Mesothelial cell of epicardium (in vitro differentiated cells): ENCODE data around the gene APP. TPM values are rescaled to one million over a fixed set of nuclear protein-coding genes. Genes with fewer than 3 reads are reported as not detected.
"Not testable (repeated sequence)": the region's sequence is repeated elsewhere in the genome, so short reads cannot be mapped to it uniquely, and the experiment has no call there.

ENCODE experiments used
- DNase-seq, 2 experiments: peaks; one replicate each; pipeline ENCODE4 v3.0.0; 2021; ENCODE audit warnings: low spot score in 2 of 2; ENCODE audit not compliant: unreplicated experiment in 2 of 2
- H3K27ac Mint-ChIP-seq: 2 replicates; pipeline ENCODE4 v1.8.0; 2021; ENCODE audit warnings: mixed read lengths
- H3K27me3 Mint-ChIP-seq: 2 replicates; pipeline ENCODE4 v1.8.0; 2021; ENCODE audit warnings: low read depth, mixed read lengths
- H3K36me3 Mint-ChIP-seq: 2 replicates; pipeline ENCODE4 v1.8.0; 2021; ENCODE audit warnings: mixed read lengths
- H3K4me1 Mint-ChIP-seq: 2 replicates; pipeline ENCODE4 v1.8.0; 2021; ENCODE audit warnings: mixed read lengths
- H3K4me3 Mint-ChIP-seq: 2 replicates; pipeline ENCODE4 v1.8.0; 2021; ENCODE audit warnings: mild to moderate bottlenecking, moderate library complexity, mixed read lengths
- H3K9me3 Mint-ChIP-seq: 2 replicates; pipeline ENCODE4 v1.8.0; 2021; ENCODE audit warnings: mixed read lengths
- CTCF ChIP-seq: fragments of 200-600 bp; sonication (generic); IDR thresholded peaks from one replicate; pipeline ENCODE4 v1.5.0; 2021; ENCODE audit warnings: antibody characterized with exemption; ENCODE audit not compliant: unreplicated experiment
- total RNA-seq: library from RNA; stranded (reverse); gene quantifications from 3 replicates; pipeline ENCODE4 v1.2.1, GENCODE V29; 2021

Gene APP
- total RNA-seq, 1 donor from 2014 or later: 495 TPM

DNA sequence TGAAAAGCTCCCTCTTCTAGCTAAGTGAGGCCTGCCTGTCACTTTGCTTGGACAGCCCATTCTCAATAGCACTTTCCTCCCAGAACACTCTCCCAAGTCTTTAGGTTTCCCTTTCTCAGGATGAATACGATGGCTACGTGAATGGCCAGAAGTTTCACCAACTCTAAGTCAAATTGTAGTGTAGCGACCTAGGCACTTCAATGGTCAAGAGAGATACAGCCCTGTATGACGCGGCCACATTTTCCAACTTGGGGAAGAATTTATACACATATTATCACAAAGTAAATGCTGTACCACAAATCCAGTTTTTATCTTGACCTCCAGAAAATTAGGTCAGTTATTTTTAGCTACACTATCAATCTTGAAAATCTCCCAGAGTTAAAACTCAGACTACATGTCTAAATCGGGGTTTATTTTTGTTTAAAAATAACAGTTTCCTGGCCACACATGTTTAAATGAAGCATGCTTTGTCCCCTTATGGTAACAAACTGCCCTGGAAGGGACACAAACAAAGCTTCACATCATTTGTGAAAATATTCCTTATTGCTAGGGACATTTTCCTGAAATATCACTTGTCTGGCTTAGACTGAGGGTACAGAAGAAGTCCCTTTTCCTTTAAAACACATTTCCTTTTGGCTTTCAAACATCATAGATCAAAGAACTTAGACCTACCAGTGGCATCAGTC is 243.2 kb downstream of the APP start:
- peaks cover 34% of the 10 kb centered on the region for H3K36me3 Mint-ChIP-seq
- no peak overlapping the region for H3K4me3 Mint-ChIP-seq
- no peak overlapping the region for H3K27ac Mint-ChIP-seq
- TF ChIP-seq CTCF: no peak
- no peaks in the 10 kb centered on the region for H3K27me3 Mint-ChIP-seq
- no peak for DNase-seq
- peaks cover 21% of the 10 kb centered on the region for H3K4me1 Mint-ChIP-seq
- H3K9me3 Mint-ChIP-seq: peaks cover 6% of the 10 kb centered on the region

DNA sequence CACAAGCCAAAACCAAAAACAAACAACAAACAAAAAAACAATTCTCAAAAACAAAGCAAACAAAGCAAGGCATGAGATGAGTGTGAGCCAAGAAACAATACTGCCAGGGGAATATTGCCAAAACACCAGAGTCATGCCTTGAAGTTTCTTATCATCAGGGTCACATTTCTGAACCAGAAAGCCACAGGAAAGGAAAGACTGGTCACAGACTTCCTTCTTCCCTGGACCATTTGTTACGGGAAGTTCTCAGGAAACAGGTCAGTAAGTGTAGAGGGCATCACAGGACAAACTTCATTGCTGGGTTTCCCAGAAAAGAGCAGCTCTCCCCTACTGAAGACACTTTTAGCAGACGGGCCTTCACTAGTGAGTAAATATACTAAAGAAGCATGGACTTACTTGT is 244.6 kb downstream of the APP start:
- H3K27me3 Mint-ChIP-seq: no peaks in the 10 kb centered on the region
- no peak overlapping the region for H3K27ac Mint-ChIP-seq

GRCh38 chr21:25925064-25925800 is 245.3 kb downstream of the APP start:
- Mint-ChIP-seq H3K9me3 (peaks cover 6% of the 10 kb centered on the region), H3K4me1 (peaks cover 14% of the 10 kb centered on the region), H3K4me3 (no peak overlapping the region), H3K36me3 (peaks cover 28% of the 10 kb centered on the region), H3K27me3 (no peaks in the 10 kb centered on the region), H3K27ac (no peak overlapping the region)
- no peak for TF ChIP-seq CTCF
- DNase-seq: no peak

More for the DNA sequence above, 244.6 kb downstream of the APP start:
- Mint-ChIP-seq H3K9me3 (peaks cover 6% of the 10 kb centered on the region), H3K36me3 (peaks cover 29% of the 10 kb centered on the region), H3K4me1 (peaks cover 19% of the 10 kb centered on the region), H3K4me3 (no peak overlapping the region)
- no peak for TF ChIP-seq CTCF
- no peak for DNase-seq

- H3K4me1 Mint-ChIP-seq: peaks cover 11% of the 10 kb centered on the region
- peaks cover 18% of the 10 kb centered on the region for H3K36me3 Mint-ChIP-seq
- not testable (repeated sequence) for DNase-seq, H3K27ac Mint-ChIP-seq, H3K27me3 Mint-ChIP-seq, H3K4me3 Mint-ChIP-seq, H3K9me3 Mint-ChIP-seq
Measured at GRCh38 chr21:25918152-25918551, 252.4 kb downstream of the APP start.

- no peak for TF ChIP-seq CTCF
Measured at GRCh38 chr21:25916226-25916625, 254.3 kb downstream of the APP start.

GRCh38 chr21:25913479-25913878 is 257.1 kb downstream of the APP start:
- peaks cover 28% of the 10 kb centered on the region for H3K36me3 Mint-ChIP-seq
- peaks cover 8% of the 10 kb centered on the region for H3K9me3 Mint-ChIP-seq
- H3K4me3 Mint-ChIP-seq: no peak overlapping the region
- no peak for DNase-seq
- peaks cover 21% of the 10 kb centered on the region for H3K4me1 Mint-ChIP-seq
- no peak for TF ChIP-seq CTCF
- no peak overlapping the region for H3K27ac Mint-ChIP-seq
- H3K27me3 Mint-ChIP-seq: no peaks in the 10 kb centered on the region

More at GRCh38 chr21:25916226-25916625, 254.3 kb downstream of the APP start:
- Mint-ChIP-seq H3K36me3 (peaks cover 25% of the 10 kb centered on the region), H3K27ac (peak overlapping the region; percentile 23), H3K4me3 (no peak overlapping the region), H3K4me1 (peaks cover 14% of the 10 kb centered on the region), H3K9me3 (peaks cover 8% of the 10 kb centered on the region), H3K27me3 (no peaks in the 10 kb centered on the region)
- no peak for DNase-seq
